Astrocyte of the spinal cord (primary cell): Measurements from ENCODE around the gene STAG1.
"Not testable (repeated sequence)": the region's sequence is repeated elsewhere in the genome, so short reads cannot be mapped to it uniquely, and the experiment has no call there.

Source experiments
- DNase-seq: peaks from one replicate; pipeline ENCODE4 v3.0.0; 2011; ENCODE audit warnings: low read depth, low spot score
- H3K4me3 ChIP-seq: 2 replicates; pipeline ENCODE4 v1.5.1; 2011; ENCODE audit warnings: low read depth, mild to moderate bottlenecking, low read length, moderate library complexity
- CTCF ChIP-seq: IDR thresholded peaks from 2 replicates; pipeline ENCODE4 v1.5.1; 2012; ENCODE audit warnings: low read depth, mild to moderate bottlenecking, low read length, inconsistent platforms
- in situ Hi-C: cut with HindIII; loops from 2 replicates; pipeline ENCODE4 v1.10.0; 2017; ENCODE audit warnings: low sequenced_read_pairs

The STAG1 gene

GRCh38 chr3:136583823-136584222 lies 168.4 kb downstream of the STAG1 start:
- H3K4me3 ChIP-seq = no peak overlapping the region
- in situ Hi-C loops = no loop called here
- no peak for DNase-seq
- no peak for TF ChIP-seq CTCF

GRCh38 chr3:136577791-136578190 lies 174.4 kb downstream of the STAG1 start:
- TF ChIP-seq CTCF = no peak
- no peak for DNase-seq
- in situ Hi-C loops = no loop called here
- H3K4me3 ChIP-seq = no peak overlapping the region

GRCh38 chr3:136576279-136577009 lies 175.7 kb downstream of the STAG1 start:
- in situ Hi-C loops = no loop called here
- DNase-seq = no peak
- no peak overlapping the region for H3K4me3 ChIP-seq
- TF ChIP-seq CTCF = no peak

GRCh38 chr3:136567599-136568188 lies 184.5 kb downstream of the STAG1 start:
- no peak overlapping the region for H3K4me3 ChIP-seq
- in situ Hi-C loops = no loop called here
- no peak for DNase-seq
- TF ChIP-seq CTCF = no peak

- in situ Hi-C loops, DNase-seq: not testable (repeated sequence)
Observed at GRCh38 chr3:136564962-136565361, 187.2 kb downstream of the STAG1 start.

GRCh38 chr3:136562026-136562425 lies 190.2 kb downstream of the STAG1 start:
- in situ Hi-C loops = no loop called here
- no peak for DNase-seq
- no peak overlapping the region for H3K4me3 ChIP-seq
- TF ChIP-seq CTCF = no peak

More at GRCh38 chr3:136564962-136565361, 187.2 kb downstream of the STAG1 start:
- not testable (repeated sequence) for H3K4me3 ChIP-seq

GRCh38 chr3:136559896-136560295 lies 192.3 kb downstream of the STAG1 start:
- in situ Hi-C loops = no loop called here
- no peak for DNase-seq
- no peak overlapping the region for H3K4me3 ChIP-seq
- no peak for TF ChIP-seq CTCF

GRCh38 chr3:136549461-136549860 lies 202.7 kb downstream of the STAG1 start:
- in situ Hi-C loops, DNase-seq, H3K4me3 ChIP-seq: not testable (repeated sequence)
